Measurements from ENCODE around the gene ME1.

ME1 gene

GRCh38 chr6:83371423-83371822 is 59.4 kb downstream of the ME1 start:
- no peak overlapping the region for H3K18ac ChIP-seq (ENCODE audit: low read length)
- no peak overlapping the region for H2AFZ ChIP-seq (ENCODE audit: low read length)
- no peak overlapping the region for H3K4ac ChIP-seq (ENCODE audit: low read length)
- H3K4me2 ChIP-seq (ENCODE audit: insufficient read depth, low read length, poor library complexity, severe bottlenecking): no peak overlapping the region
- H3K79me1 ChIP-seq (ENCODE audit: low read depth, low read length): no peaks in the 10 kb centered on the region
- no peak overlapping the region for H2BK12ac ChIP-seq (ENCODE audit: low read length)
- WGBS, 2 donors (ENCODE audit: extremely low coverage in 2 of 2, insufficient read length in 2 of 2, insufficient replicate concordance in 1 of 2): no CpG with 5 or more reads among the region's 3 CpGs
- no peak overlapping the region for H3K23ac ChIP-seq (ENCODE audit: low read depth, low read length, poor library complexity)
- H2BK15ac ChIP-seq (ENCODE audit: low read length): no peak overlapping the region
- no peaks in the 10 kb centered on the region for H3K36me3 ChIP-seq (replicated peaks in 1 of 2; ENCODE audit: control insufficient read depth in 2 of 2, insufficient read depth in 2 of 2, low read length in 2 of 2)
- no peak overlapping the region for H2BK5ac ChIP-seq (ENCODE audit: low read length)
- H3K9me3 ChIP-seq (replicated peaks in 1 of 2; ENCODE audit: control insufficient read depth in 2 of 2, insufficient read depth in 1 of 2, low read depth in 1 of 2, low read length in 2 of 2): no peaks in the 10 kb centered on the region
- H4K8ac ChIP-seq (ENCODE audit: low read depth, low read length): no peak overlapping the region
- H3K14ac ChIP-seq (ENCODE audit: low read length): no peak overlapping the region
- H2BK120ac ChIP-seq (ENCODE audit: low read depth, low read length): no peak overlapping the region
- H3K4me3 ChIP-seq (ENCODE audit: low read length in 2 of 2): no peak overlapping the region
- no peak overlapping the region for H3K27ac ChIP-seq (replicated peaks; ENCODE audit: low read length)
- no peak overlapping the region for H3K9ac ChIP-seq (ENCODE audit: low read depth, low read length, poor library complexity)
- no peak overlapping the region for H4K91ac ChIP-seq (ENCODE audit: low read depth, low read length, poor library complexity)
- H3K4me1 ChIP-seq (ENCODE audit: control insufficient read depth in 2 of 2, insufficient read depth in 1 of 2, low read depth in 1 of 2, low read length in 2 of 2): no peaks in the 10 kb centered on the region
- no peaks in the 10 kb centered on the region for H3K27me3 ChIP-seq (ENCODE audit: control insufficient read depth in 3 of 3, insufficient read depth in 3 of 3, low read depth in 1 of 3, low read length in 3 of 3)
- H2AK5ac ChIP-seq (ENCODE audit: low read depth, low read length): no peak overlapping the region
- no peak for DNase-seq (ENCODE audit: low spot score)

DNA sequence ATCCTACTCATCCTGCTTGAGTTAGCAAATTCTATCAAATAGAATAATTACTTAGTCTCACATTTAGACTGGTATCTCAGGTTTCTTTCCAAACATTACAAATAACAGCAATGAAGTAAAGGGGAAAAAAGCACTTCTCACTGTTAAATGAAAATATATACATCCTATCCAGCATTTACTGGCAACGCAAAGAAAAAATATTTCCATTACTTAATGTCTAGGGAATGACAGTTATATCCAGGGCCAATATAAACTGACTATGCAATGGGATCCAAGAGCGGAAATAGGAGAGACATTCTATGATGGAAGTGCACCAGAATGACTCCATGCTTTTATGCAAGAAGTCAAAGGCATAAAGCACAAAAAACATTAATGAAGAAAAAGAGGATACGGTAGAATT is 60.3 kb downstream of the ME1 start:
- Histone ChIP-seq H3K4me2 (ENCODE audit: insufficient read depth, low read length, poor library complexity, severe bottlenecking) (no peak overlapping the region), H2AFZ (ENCODE audit: low read length) (no peak overlapping the region), H3K79me1 (ENCODE audit: low read depth, low read length) (no peaks in the 10 kb centered on the region), H3K27ac (replicated peaks; ENCODE audit: low read length) (no peak overlapping the region), H2BK12ac (ENCODE audit: low read length) (no peak overlapping the region), H3K4ac (ENCODE audit: low read length) (no peak overlapping the region), H3K9ac (ENCODE audit: low read depth, low read length, poor library complexity) (no peak overlapping the region), H3K9me3 (replicated peaks in 1 of 2; ENCODE audit: control insufficient read depth in 2 of 2, insufficient read depth in 1 of 2, low read depth in 1 of 2, low read length in 2 of 2) (no peaks in the 10 kb centered on the region), H3K14ac (ENCODE audit: low read length) (no peak overlapping the region), H3K18ac (ENCODE audit: low read length) (no peak overlapping the region), H3K4me1 (ENCODE audit: control insufficient read depth in 2 of 2, insufficient read depth in 1 of 2, low read depth in 1 of 2, low read length in 2 of 2) (no peaks in the 10 kb centered on the region), H2BK5ac (ENCODE audit: low read length) (no peak overlapping the region), H4K8ac (ENCODE audit: low read depth, low read length) (no peak overlapping the region), H3K4me3 (ENCODE audit: low read length in 2 of 2) (no peak overlapping the region), H3K23ac (ENCODE audit: low read depth, low read length, poor library complexity) (no peak overlapping the region), H4K91ac (ENCODE audit: low read depth, low read length, poor library complexity) (no peak overlapping the region), H2BK120ac (ENCODE audit: low read depth, low read length) (no peak overlapping the region), H2BK15ac (ENCODE audit: low read length) (no peak overlapping the region), H3K36me3 (replicated peaks in 1 of 2; ENCODE audit: control insufficient read depth in 2 of 2, insufficient read depth in 2 of 2, low read length in 2 of 2) (no peaks in the 10 kb centered on the region), H3K27me3 (ENCODE audit: control insufficient read depth in 3 of 3, insufficient read depth in 3 of 3, low read depth in 1 of 3, low read length in 3 of 3) (no peaks in the 10 kb centered on the region), H2AK5ac (ENCODE audit: low read depth, low read length) (no peak overlapping the region)
- no CpG with 5 or more reads among the region's 3 CpGs for WGBS, 2 donors (ENCODE audit: extremely low coverage in 2 of 2, insufficient read length in 2 of 2, insufficient replicate concordance in 1 of 2)
- DNase-seq (ENCODE audit: low spot score): no peak

DNA sequence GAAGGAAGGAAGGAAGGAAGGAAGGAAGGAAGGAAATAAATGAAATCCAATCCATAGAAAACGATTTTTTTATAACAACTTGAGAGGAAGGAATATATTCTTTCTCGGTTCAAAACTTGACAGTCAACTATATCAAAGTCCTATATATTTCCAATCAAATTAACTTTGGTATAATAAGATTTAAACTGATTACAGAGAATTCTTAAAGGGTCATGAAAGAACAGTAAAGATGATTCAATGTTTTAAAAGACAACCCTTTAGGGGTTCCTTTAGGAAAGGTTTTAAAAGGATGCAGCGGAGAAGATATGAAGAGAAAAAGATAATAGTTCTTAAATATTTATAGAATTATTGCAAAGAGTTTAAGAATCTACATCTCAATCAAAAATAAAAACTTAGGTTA is 61.2 kb downstream of the ME1 start:
- Histone ChIP-seq H2BK120ac (ENCODE audit: low read depth, low read length) (no peak overlapping the region), H2AK5ac (ENCODE audit: low read depth, low read length) (no peak overlapping the region), H3K4me2 (ENCODE audit: insufficient read depth, low read length, poor library complexity, severe bottlenecking) (no peak overlapping the region), H3K4ac (ENCODE audit: low read length) (no peak overlapping the region), H4K8ac (ENCODE audit: low read depth, low read length) (no peak overlapping the region), H3K9me3 (replicated peaks in 1 of 2; ENCODE audit: control insufficient read depth in 2 of 2, insufficient read depth in 1 of 2, low read depth in 1 of 2, low read length in 2 of 2) (no peaks in the 10 kb centered on the region), H2BK12ac (ENCODE audit: low read length) (no peak overlapping the region), H3K79me1 (ENCODE audit: low read depth, low read length) (no peaks in the 10 kb centered on the region), H3K9ac (ENCODE audit: low read depth, low read length, poor library complexity) (no peak overlapping the region), H3K14ac (ENCODE audit: low read length) (no peak overlapping the region), H3K27ac (replicated peaks; ENCODE audit: low read length) (no peak overlapping the region), H2BK15ac (ENCODE audit: low read length) (no peak overlapping the region), H2AFZ (ENCODE audit: low read length) (no peak overlapping the region), H3K4me3 (ENCODE audit: low read length in 2 of 2) (no peak overlapping the region), H3K18ac (ENCODE audit: low read length) (no peak overlapping the region), H2BK5ac (ENCODE audit: low read length) (no peak overlapping the region), H3K36me3 (replicated peaks in 1 of 2; ENCODE audit: control insufficient read depth in 2 of 2, insufficient read depth in 2 of 2, low read length in 2 of 2) (no peaks in the 10 kb centered on the region), H4K91ac (ENCODE audit: low read depth, low read length, poor library complexity) (no peak overlapping the region), H3K27me3 (ENCODE audit: control insufficient read depth in 3 of 3, insufficient read depth in 3 of 3, low read depth in 1 of 3, low read length in 3 of 3) (no peaks in the 10 kb centered on the region), H3K4me1 (ENCODE audit: control insufficient read depth in 2 of 2, insufficient read depth in 1 of 2, low read depth in 1 of 2, low read length in 2 of 2) (no peaks in the 10 kb centered on the region), H3K23ac (ENCODE audit: low read depth, low read length, poor library complexity) (no peak overlapping the region)
- no CpG with 5 or more reads among the region's 3 CpGs for WGBS, 2 donors (ENCODE audit: extremely low coverage in 2 of 2, insufficient read length in 2 of 2, insufficient replicate concordance in 1 of 2)
- no peak for DNase-seq (ENCODE audit: low spot score)

GRCh38 chr6:83368577-83368976 is 62.3 kb downstream of the ME1 start:
- DNase-seq (ENCODE audit: low spot score): no peak
- H3K9ac ChIP-seq (ENCODE audit: low read depth, low read length, poor library complexity): no peak overlapping the region
- H3K9me3 ChIP-seq (replicated peaks in 1 of 2; ENCODE audit: control insufficient read depth in 2 of 2, insufficient read depth in 1 of 2, low read depth in 1 of 2, low read length in 2 of 2): no peaks in the 10 kb centered on the region
- H2AK5ac ChIP-seq (ENCODE audit: low read depth, low read length): no peak overlapping the region
- H3K4ac ChIP-seq (ENCODE audit: low read length): no peak overlapping the region
- no peaks in the 10 kb centered on the region for H3K36me3 ChIP-seq (replicated peaks in 1 of 2; ENCODE audit: control insufficient read depth in 2 of 2, insufficient read depth in 2 of 2, low read length in 2 of 2)
- H2BK5ac ChIP-seq (ENCODE audit: low read length): no peak overlapping the region
- H3K79me1 ChIP-seq (ENCODE audit: low read depth, low read length): no peaks in the 10 kb centered on the region
- H3K27ac ChIP-seq (replicated peaks; ENCODE audit: low read length): no peak overlapping the region
- H3K14ac ChIP-seq (ENCODE audit: low read length): no peak overlapping the region
- H2BK12ac ChIP-seq (ENCODE audit: low read length): no peak overlapping the region
- H2BK120ac ChIP-seq (ENCODE audit: low read depth, low read length): no peak overlapping the region
- no peak overlapping the region for H3K4me3 ChIP-seq (ENCODE audit: low read length in 2 of 2)
- H3K23ac ChIP-seq (ENCODE audit: low read depth, low read length, poor library complexity): no peak overlapping the region
- H4K91ac ChIP-seq (ENCODE audit: low read depth, low read length, poor library complexity): no peak overlapping the region
- no peak overlapping the region for H2AFZ ChIP-seq (ENCODE audit: low read length)
- no peak overlapping the region for H4K8ac ChIP-seq (ENCODE audit: low read depth, low read length)
- no peak overlapping the region for H2BK15ac ChIP-seq (ENCODE audit: low read length)
- H3K18ac ChIP-seq (ENCODE audit: low read length): no peak overlapping the region
- H3K4me2 ChIP-seq (ENCODE audit: insufficient read depth, low read length, poor library complexity, severe bottlenecking): no peak overlapping the region
- H3K4me1 ChIP-seq (ENCODE audit: control insufficient read depth in 2 of 2, insufficient read depth in 1 of 2, low read depth in 1 of 2, low read length in 2 of 2): no peaks in the 10 kb centered on the region
- no peaks in the 10 kb centered on the region for H3K27me3 ChIP-seq (ENCODE audit: control insufficient read depth in 3 of 3, insufficient read depth in 3 of 3, low read depth in 1 of 3, low read length in 3 of 3)

All from neuronal stem cell (in vitro differentiated cells).